Gastrocnemius medialis (tissue), 4 donors: Measurements from ENCODE around the gene CBX6.

Source experiments
- POLR2A ChIP-seq, 2 donors: fragments of 450-650 bp; IDR thresholded peaks; one replicate each; pipeline ENCODE4 v1.6.1; 2017; ENCODE audit warnings: antibody characterized with exemption in 2 of 2, mild to moderate bottlenecking in 2 of 2, moderate library complexity in 2 of 2
- TF ChIP-seq, protein P1 (sequence below), 5 experiments: fragments of 450-650 bp in 3 of 5; fragments of 200-600 bp in 2 of 5; sonication (generic) in 2 of 5; IDR thresholded peaks in 4 of 5; conservative IDR thresholded peaks in 1 of 5; 1 replicate in 4 of 5; 2 replicates in 1 of 5; pipeline ENCODE4 v1.5.1; 2016 to 2019; ENCODE audit warnings: antibody characterized with exemption in 5 of 5, mild to moderate bottlenecking in 3 of 5, moderate library complexity in 3 of 5

DNA sequence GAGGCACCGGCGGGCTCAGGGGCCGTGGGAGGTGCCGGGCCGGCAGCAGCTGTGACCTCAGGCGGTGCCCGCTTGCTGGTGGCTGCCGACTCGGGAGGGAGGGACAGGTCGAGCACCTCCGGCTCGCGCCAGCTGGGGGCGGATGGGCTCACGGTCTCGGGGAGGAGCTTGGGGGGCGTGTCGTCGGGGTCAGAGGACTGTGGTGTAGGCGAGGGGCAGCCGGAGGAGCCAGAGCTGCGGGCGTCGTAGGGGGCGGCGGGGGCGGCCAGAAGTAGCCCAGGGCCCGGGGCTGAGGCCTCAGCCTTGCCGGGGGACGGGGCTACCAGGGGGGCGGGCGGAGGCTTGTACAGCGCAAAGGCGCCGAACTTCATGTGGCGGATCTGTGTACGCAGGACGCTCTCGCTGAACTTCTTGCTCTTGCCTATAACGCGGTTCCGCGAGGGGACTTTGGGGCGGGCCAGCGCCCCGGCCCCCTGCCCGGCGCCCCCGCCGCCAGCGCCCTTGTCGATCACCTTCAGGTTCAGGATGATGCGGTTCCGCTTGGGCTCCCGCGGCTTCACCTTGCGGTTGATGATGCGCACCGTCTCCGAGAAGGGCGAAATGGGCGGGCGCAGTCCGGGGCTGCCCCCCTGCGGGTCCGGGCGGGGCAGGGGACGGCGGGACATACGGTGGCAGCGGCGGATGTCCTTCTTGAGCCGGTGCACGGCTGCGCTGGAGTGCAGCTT lies 5.5 kb downstream of the CBX6 start:
- no peak for TF ChIP-seq POLR2A (IDR thresholded peaks at IDR 0.05)
- TF ChIP-seq, protein P1, sequence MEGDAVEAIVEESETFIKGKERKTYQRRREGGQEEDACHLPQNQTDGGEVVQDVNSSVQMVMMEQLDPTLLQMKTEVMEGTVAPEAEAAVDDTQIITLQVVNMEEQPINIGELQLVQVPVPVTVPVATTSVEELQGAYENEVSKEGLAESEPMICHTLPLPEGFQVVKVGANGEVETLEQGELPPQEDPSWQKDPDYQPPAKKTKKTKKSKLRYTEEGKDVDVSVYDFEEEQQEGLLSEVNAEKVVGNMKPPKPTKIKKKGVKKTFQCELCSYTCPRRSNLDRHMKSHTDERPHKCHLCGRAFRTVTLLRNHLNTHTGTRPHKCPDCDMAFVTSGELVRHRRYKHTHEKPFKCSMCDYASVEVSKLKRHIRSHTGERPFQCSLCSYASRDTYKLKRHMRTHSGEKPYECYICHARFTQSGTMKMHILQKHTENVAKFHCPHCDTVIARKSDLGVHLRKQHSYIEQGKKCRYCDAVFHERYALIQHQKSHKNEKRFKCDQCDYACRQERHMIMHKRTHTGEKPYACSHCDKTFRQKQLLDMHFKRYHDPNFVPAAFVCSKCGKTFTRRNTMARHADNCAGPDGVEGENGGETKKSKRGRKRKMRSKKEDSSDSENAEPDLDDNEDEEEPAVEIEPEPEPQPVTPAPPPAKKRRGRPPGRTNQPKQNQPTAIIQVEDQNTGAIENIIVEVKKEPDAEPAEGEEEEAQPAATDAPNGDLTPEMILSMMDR (IDR thresholded peaks at IDR 0.05 in 4 of 5, conservative IDR thresholded peaks at IDR 0.05 in 1 of 5) = no peak
